Choroid plexus epithelial cell (primary cell): ENCODE data around the gene NFILZ.

ENCODE experiments used
- DNase-seq: peaks from one replicate; pipeline ENCODE4 v3.0.0-alpha.2; 2010; ENCODE audit warnings: low read depth
- H3K4me3 ChIP-seq: 2 replicates; pipeline ENCODE4 v1.5.1; 2011; ENCODE audit warnings: low read depth, mild to moderate bottlenecking, control low read depth, low read length, moderate library complexity
- CTCF ChIP-seq: conservative IDR thresholded peaks from 2 replicates; pipeline ENCODE4 v1.5.1; 2011; ENCODE audit warnings: low read depth, mild to moderate bottlenecking, control low read depth, inconsistent platforms, low read length, moderate library complexity

Gene NFILZ

GRCh38 chr19:8605514-8605913 lies 24.9 kb upstream of the NFILZ start:
- TF ChIP-seq CTCF = no peak
- DNase-seq = no peak
- H3K4me3 ChIP-seq = no peak overlapping the region

- peak; percentile 50 for DNase-seq
- H3K4me3 ChIP-seq = no peak overlapping the region
- TF ChIP-seq CTCF = no peak
These were observed 23.0 kb upstream of the NFILZ start for GRCh38 chr19:8607386-8607785.

- peak overlapping the region; percentile 85 for H3K4me3 ChIP-seq
- no peak for TF ChIP-seq CTCF
- no peak for DNase-seq
These were observed 21.5 kb upstream of the NFILZ start for GRCh38 chr19:8608941-8609278.

- H3K4me3 ChIP-seq = peak overlapping the region; percentile 85
- DNase-seq = peak; percentile 70
- TF ChIP-seq CTCF = peak; percentile 40
These were observed 21.0 kb upstream of the NFILZ start for GRCh38 chr19:8609279-8610040.

GRCh38 chr19:8610041-8610935 lies 20.1 kb upstream of the NFILZ start, which contains the start of gene ADAMTS10:
ADAMTS10 (minus strand) TSS chr19:8610715; CDS start chr19:8605710, 5,005 bp downstream.
- no peak for TF ChIP-seq CTCF
- peak within 1 kb of the TSS; percentile 85 for H3K4me3 ChIP-seq
- DNase-seq = peak; percentile 52

- no peak overlapping the region for H3K4me3 ChIP-seq
- TF ChIP-seq CTCF = no peak
- DNase-seq = no peak
These were observed 19.5 kb upstream of the NFILZ start for GRCh38 chr19:8610936-8611300.
